Stimulated activated CD8-positive, alpha-beta memory T cell treated with anti-CD3 and anti-CD28 coated beads, Interleukin-7, amount 100 ng/mL, for 1 hour (primary cell): ENCODE results near the gene CRYL1.

Experiments
- DNase-seq, 2 donors: peaks; one replicate each; pipeline ENCODE4 v3.0.0-alpha.2; 2020; ENCODE audit warnings: low read depth in 2 of 2

CRYL1 gene

DNA sequence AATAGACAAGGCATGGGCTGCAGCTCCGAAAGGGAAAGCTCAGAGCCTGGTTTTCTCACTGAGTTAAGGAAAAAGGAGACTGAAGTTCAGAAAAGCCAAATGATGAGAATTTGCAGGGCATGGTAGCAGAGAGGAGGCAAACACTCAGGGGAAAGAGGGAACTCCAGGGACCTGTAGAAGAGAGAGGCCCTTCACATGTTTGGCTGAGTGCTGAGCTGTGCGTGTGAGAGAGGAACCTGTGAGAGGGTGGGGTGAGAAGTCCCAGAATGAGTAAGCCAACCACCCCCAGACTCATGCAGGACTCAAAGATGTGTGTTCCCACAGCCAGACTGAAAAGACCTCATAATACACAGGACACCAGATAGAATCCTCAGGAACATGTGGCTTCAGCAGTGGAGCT is 2.8 kb upstream of the CRYL1 start:
- no peak for DNase-seq

- DNase-seq: no peak
These were observed 1.0 kb upstream of the CRYL1 start for GRCh38 chr13:20526664-20527063.

DNA sequence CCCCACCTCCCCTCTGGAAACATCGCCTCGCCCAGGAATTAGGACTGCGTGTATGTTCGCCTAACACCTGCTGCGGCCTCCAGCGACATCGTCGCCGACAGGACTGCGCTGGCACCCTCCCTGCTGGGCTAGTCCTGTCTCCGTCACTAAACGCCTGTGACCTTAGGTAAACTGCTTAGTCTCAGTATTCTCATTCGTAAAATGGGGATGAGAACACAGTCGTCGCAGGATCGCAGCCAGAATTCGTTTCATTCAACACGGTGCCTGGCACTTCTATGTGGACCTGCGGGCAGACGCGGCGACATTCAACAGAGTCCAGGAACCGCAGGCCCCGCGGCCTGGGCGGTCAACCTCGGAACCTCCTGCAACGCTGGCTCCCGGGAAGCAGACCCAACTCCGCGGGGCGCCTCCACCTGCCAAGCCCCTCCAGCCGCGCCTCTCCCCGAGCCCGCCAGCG is 485 bp downstream of the CRYL1 start:
- DNase-seq: no peak

DNA sequence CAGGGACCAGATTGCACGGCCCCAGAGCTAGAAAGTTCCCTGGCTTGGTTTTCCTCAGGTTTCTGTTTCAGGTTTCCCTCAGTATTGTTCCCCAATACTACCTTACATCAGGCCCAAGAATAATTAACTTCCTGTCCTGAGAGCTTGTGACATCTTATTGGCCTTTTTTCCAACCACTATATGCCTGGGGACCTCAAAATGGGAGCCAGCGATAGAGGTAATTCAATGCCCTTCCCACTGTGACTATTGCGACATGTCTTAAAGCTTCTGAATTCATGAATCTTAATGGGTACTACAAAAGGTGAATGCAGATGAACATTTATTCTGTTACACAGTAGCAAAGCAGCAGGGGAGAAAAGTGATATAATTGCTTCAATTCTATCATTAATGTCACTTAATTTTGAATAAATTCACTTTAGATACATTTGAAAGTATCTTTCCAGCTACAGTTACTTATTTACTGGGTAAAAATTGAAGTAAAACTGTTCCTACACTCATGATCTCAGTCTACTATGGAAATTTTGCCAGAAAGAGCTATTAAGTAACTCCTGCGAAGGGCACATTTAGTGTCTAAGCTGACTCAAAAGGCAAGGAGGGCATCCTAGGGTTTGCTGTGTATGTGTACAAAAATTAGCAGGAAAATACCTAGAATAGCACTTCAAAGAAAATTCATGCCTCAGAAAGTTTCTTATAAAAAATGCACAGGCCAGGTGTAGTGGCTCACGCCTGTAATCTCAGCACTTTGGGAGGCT is 4.1 kb downstream of the CRYL1 start:
- no peak for DNase-seq

DNA sequence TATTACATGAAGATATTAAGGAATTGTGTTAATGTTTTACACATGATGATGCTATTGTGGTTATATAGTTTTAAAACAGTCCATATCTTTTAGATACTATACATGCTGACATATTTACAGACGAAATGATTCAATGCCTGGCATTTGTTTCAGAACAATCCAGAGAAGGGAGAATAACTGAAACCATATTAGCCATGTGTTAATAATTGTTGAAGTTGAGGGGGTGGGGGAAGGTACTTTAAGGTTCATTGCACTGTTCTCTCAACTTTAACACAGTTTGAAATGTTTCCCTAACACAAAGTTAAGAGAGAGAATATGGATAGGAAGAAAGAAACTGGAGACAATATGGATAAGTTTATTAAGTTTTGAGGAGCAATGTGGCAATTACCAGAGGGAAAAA is 5.8 kb downstream of the CRYL1 start:
- DNase-seq: no peak

- DNase-seq: no peak
These were observed 7.0 kb downstream of the CRYL1 start for GRCh38 chr13:20518660-20519100.

- DNase-seq: no peak
These were observed 10.8 kb downstream of the CRYL1 start for GRCh38 chr13:20514866-20515265.

DNA sequence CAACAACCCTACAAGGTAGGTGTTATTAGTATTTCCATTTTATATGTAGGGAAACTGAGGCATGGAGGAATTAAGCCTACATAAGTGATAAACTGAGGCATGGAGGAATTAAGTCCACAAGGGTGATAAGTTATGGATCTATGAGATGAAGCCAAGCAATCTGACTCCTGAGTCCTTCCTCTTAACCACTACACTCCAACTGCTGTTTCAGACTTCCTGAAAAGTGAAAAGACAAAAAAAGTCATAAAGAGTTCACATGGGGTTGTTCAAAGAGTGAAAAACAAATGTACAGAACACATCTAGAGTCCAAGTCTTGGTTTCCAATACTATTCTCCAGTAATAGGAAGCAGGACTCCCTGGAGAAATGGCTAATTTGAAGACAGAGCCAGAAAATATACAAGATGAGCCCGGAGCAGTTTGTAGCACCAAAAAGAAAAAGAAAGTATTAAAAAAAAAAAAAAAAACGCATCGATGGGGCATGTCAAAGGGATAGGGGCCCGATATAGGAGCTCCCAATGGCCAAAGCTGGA is 12.1 kb downstream of the CRYL1 start:
- no peak for DNase-seq

GRCh38 chr13:20512042-20512683 is 13.5 kb downstream of the CRYL1 start:
- no peak for DNase-seq

DNA sequence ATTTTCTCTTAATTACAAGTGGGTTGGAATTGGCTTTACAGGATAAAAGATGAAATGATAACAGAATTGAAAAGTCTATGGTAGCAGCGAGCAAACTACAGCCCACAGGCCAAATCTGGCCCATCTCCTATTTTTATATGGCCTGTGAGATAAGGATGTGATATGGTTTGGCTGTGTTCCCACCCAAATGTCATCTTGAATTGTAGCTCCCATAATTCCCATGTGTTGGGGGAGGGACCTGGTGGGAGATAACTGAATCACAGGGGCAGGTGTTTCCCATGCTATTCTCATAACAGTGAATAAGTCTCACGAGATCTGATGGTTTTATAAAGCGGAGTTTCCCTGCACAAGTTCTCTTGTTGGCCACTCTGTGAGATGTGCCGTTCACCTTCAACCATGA is 19.0 kb downstream of the CRYL1 start:
- DNase-seq: no peak

DNA sequence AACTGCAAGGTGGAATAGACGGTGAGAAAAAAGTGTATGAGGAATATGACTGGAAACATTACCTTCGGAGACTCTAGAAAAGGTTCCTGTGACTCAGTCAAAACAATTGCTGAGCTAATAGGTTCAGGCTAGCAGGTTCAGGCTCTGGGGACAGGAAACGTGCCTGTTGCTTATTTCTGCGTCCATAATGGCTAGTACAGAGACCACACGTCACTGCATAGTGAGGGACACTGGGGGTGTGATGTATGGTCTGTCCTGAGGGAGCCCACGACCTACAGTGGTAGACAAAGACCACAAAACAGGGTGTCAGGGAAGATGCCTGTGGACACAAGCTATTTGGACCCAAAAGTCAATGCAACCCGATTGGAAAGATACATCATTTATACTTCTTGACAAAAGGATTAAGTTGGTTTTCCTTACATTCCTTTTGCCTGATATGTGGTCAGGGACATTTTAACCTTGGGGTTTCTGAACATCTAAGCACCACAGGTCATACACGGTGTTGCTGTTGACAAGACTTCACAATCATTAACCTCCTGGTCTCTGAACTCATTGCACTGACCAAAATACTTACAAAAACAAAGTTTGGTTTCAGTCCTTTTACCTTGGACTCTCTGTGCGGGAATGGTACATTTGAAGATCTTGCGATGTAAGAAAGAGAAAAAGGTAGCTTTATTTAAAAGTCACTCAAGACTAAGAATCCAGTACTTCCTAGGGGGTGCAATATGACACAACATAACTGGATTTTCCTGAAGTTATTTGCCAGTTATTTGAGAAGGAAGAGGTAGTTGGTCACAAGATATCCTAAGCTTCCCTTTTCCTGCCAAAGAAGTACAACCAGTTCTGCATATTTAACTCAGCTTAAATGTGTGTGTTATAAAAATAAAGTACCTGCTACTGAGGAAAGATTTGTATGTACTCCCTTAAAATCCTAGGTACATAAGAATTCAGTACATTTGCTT is 20.0 kb downstream of the CRYL1 start:
- no peak for DNase-seq

GRCh38 chr13:20503088-20504083 is 22.3 kb downstream of the CRYL1 start:
- no peak for DNase-seq

DNA sequence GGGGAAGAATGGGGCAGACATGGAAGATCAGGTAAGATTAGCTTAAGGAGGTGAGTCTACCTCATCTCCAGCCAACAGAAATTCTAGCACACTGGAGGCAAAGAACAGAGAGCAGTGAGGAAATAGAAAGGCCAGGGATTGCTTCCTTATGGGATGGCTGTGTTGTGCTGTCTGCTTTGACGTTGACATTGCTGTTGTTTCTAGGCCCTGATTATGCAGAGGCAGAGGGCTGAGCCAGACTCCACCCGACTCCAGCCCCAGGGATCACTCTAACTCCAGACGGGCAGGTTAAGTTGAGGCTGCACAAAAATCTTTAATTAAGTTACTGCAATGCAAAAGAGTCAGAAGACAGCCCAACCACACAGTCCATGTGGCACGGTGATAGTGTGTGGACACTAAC is 24.1 kb downstream of the CRYL1 start:
- no peak for DNase-seq

- no peak for DNase-seq
These were observed 24.5 kb downstream of the CRYL1 start for GRCh38 chr13:20501120-20501519.

DNA sequence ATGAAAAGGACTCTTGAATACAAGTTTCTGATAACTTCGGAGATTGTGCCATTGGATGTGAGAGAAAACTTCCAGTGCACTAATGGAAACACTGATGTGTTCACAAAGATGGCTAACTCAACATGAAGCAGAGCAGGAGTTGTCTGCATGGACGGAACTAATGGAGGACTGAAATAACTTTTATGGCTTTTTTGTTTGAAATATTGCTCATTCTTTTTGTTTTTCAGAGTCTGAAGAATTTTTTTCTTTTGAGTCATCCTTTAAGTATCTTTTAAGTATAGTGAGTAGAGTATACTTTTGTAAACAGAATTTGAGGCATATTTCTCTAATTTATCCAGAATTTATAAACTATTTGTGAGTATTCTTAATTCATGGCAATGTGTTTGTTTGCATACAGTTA is 25.7 kb downstream of the CRYL1 start:
- DNase-seq: no peak

GRCh38 chr13:20498659-20499058 is 27.0 kb downstream of the CRYL1 start:
- DNase-seq: no peak

DNA sequence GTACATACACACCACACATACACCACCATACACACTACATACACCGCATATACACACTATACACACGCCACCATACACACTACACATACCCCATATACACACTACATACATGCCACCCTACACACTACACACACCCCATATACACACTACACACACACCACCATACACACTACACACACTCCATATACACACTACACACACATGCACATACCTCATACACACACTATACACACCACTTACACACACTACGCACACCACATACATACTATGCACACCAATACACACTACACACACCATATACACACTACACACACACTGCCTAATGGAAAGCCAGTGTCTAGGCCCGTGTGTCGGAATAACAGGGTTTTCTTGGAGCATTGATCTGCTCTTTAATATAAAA is 27.5 kb downstream of the CRYL1 start:
- DNase-seq: no peak

DNA sequence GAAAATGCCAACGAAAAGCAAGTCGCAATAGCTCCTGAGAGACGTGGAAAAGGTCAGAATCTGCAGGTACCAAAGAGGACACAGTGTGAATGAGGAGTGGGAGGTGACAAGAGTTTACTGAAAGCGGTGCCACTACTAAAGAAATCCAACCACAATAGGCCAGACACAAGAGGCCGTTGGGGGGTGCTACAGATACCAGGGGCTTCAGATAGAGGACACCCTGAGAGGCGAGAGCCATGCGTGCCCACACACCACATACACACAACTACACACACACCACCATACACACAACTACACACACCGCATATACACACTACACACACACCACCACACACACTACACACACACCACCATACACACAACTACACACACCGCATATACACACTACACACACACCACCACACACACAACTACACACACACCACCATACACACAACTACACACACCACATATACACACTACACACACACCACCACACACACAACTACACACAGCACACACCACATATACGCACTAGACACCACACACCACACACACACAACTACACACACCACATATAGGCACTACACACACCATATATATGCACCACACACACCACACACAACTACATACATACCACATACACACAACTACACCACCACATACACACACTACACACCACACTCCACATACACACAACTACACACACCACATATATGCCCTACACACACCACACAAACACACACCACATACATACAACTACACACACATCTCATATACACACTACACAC is 28.5 kb downstream of the CRYL1 start:
- DNase-seq: no peak

GRCh38 chr13:20495087-20496023 is 30.3 kb downstream of the CRYL1 start:
- DNase-seq: peak; percentile 30 to 38
